WTC11 (cell line): ENCODE results near the gene KDM1A. TPM values are rescaled to one million over a fixed set of nuclear protein-coding genes. Genes with fewer than 3 reads are reported as not detected.

Experiments
- ATAC-seq: fragments of 200-7000 bp; cut with Tn5 transposase; 2 replicates; pipeline ENCODE4 v1.10.0; 2021; ENCODE audit warnings: mild to moderate bottlenecking, moderate library complexity
- CTCF ChIA-PET: fragments of 300-600 bp; sonication (Branson Sonifier 250); formaldehyde crosslinking; loops from one replicate; lab custom pipeline; 2021; ENCODE audit warnings: antibody characterized with exemption; lab: Charles Lee
- POLR2A ChIA-PET: fragments of 350-600 bp; sonication (Branson Sonifier 250); formaldehyde crosslinking; loops from one replicate; lab custom pipeline; 2021; ENCODE audit warnings: antibody characterized with exemption; lab: Charles Lee
- DNase-seq: peaks from one replicate; pipeline ENCODE4 v3.0.0; 2021; ENCODE audit warnings: low spot score
- H3K27ac Mint-ChIP-seq: 2 replicates; pipeline ENCODE4 v1.8.0; 2021; ENCODE audit warnings: mixed read lengths
- H3K27me3 Mint-ChIP-seq: 2 replicates; pipeline ENCODE4 v1.8.0; 2021; ENCODE audit warnings: low read depth, mild to moderate bottlenecking, moderate library complexity, mixed read lengths
- H3K36me3 Mint-ChIP-seq: 2 replicates; pipeline ENCODE4 v1.8.0; 2021; ENCODE audit warnings: mixed read lengths
- H3K4me1 Mint-ChIP-seq: 2 replicates; pipeline ENCODE4 v1.8.0; 2022; ENCODE audit warnings: mixed read lengths
- H3K4me3 Mint-ChIP-seq: 2 replicates; pipeline ENCODE4 v1.8.0; 2021; ENCODE audit warnings: mild to moderate bottlenecking, moderate library complexity, mixed read lengths
- H3K9me3 Mint-ChIP-seq: 2 replicates; pipeline ENCODE4 v1.8.0; 2021; ENCODE audit warnings: mixed read lengths
- ARID4B ChIP-seq: sonication (generic); formaldehyde crosslinking; IDR thresholded peaks from 2 replicates; pipeline ENCODE4 v1.8.0; 2023; ENCODE audit warnings: missing genetic modification reagents, mild to moderate bottlenecking, borderline replicate concordance
- ATF6 ChIP-seq: sonication (generic); formaldehyde crosslinking; IDR thresholded peaks from 2 replicates; pipeline ENCODE4 v1.8.1; 2023; ENCODE audit warnings: mild to moderate bottlenecking, missing genetic modification reagents
- E2F4 ChIP-seq: sonication (generic); formaldehyde crosslinking; IDR thresholded peaks from 2 replicates; pipeline ENCODE4 v1.8.1; 2022; ENCODE audit warnings: low read depth, mild to moderate bottlenecking, moderate library complexity, missing genetic modification reagents, borderline replicate concordance
- EMX1 ChIP-seq: fragments of 250-450 bp; sonication (Bioruptor Pico); IDR thresholded peaks from 2 replicates; pipeline ENCODE4 v1.8.0; 2021; ENCODE audit warnings: mild to moderate bottlenecking
- HMGA2 ChIP-seq: fragments of 250-450 bp; sonication (Bioruptor Pico); IDR thresholded peaks from 2 replicates; pipeline ENCODE4 v1.4.0; 2021; ENCODE audit warnings: mild to moderate bottlenecking, moderate library complexity
- JAZF1 ChIP-seq: fragments of 250-450 bp; sonication (Bioruptor Pico); IDR thresholded peaks from 2 replicates; pipeline ENCODE4 v1.9.0; 2021; ENCODE audit warnings: moderate library complexity, mild to moderate bottlenecking, inconsistent platforms
- RELA ChIP-seq: sonication (generic); formaldehyde crosslinking; IDR thresholded peaks from 2 replicates; pipeline ENCODE4 v1.8.1; 2022; ENCODE audit warnings: missing genetic modification reagents, mild to moderate bottlenecking, borderline replicate concordance
- TEAD1 ChIP-seq: sonication (generic); formaldehyde crosslinking; IDR thresholded peaks from 2 replicates; pipeline ENCODE4 v1.8.0; 2022; ENCODE audit warnings: mild to moderate bottlenecking, missing genetic modification reagents
- ZMAT4 ChIP-seq: fragments of 250-450 bp; sonication (Bioruptor Pico); IDR thresholded peaks from 2 replicates; pipeline ENCODE4 v1.9.0; 2021; ENCODE audit warnings: mild to moderate bottlenecking
- ZNF425 ChIP-seq: fragments of 250-450 bp; sonication (Bioruptor Pico); conservative IDR thresholded peaks from 2 replicates; pipeline ENCODE4 v1.9.0; 2021; ENCODE audit warnings: mild to moderate bottlenecking
- total RNA-seq: library from RNA; stranded (reverse); gene quantifications from 3 replicates; pipeline ENCODE4 v1.2.3, GENCODE V29; 2021

KDM1A gene
- total RNA-seq, 1 experiment from 2014 or later, result 226 TPM

GRCh38 chr1:23023174-23023845 is 4.0 kb downstream of the KDM1A start:
- DNase-seq, result no peak
- no peak for ATAC-seq
- no peak overlapping the region for H3K27ac Mint-ChIP-seq
- peaks cover 35% of the 10 kb centered on the region for H3K36me3 Mint-ChIP-seq
- no peak overlapping the region; the same call in 1 of the 2 replicates for H3K4me3 Mint-ChIP-seq
- no peaks in the 10 kb centered on the region for H3K27me3 Mint-ChIP-seq
- peaks cover 42% of the 10 kb centered on the region for H3K4me1 Mint-ChIP-seq
- peaks cover 22% of the 10 kb centered on the region for H3K9me3 Mint-ChIP-seq
- ChIA-PET CTCF (interaction anchor here (1.5 to 1.6 kb wide), 2 partner anchors 25 to 161 kb away, joined by 3 to 6 read pairs; no protein-coding TSS in a partner anchor), POLR2A (no interaction called here)
- TF ChIP-seq ATF6 (CRISPR knock-in tag) (no peak), TEAD1 (CRISPR knock-in tag) (no peak), ZNF425 (CRISPR knock-in tag) (no peak), HMGA2 (no peak), EMX1 (CRISPR knock-in tag) (no peak)

GRCh38 chr1:23026568-23026967 is 7.3 kb downstream of the KDM1A start:
- H3K27me3 Mint-ChIP-seq, result no peaks in the 10 kb centered on the region
- POLR2A ChIA-PET, result interaction anchor here (0.6 kb wide), 1 partner anchor 996 kb away, joined by 5 read pairs; no protein-coding TSS in a partner anchor

More at GRCh38 chr1:23026568-23026967, 7.3 kb downstream of the KDM1A start:
- CTCF ChIA-PET, result interaction anchor here (0.9 kb wide), 1 partner anchor 62 kb away, joined by 3 read pairs; no protein-coding TSS in a partner anchor
- TF ChIP-seq E2F4 (CRISPR knock-in tag) (no peak), ARID4B (CRISPR knock-in tag) (no peak), JAZF1 (CRISPR knock-in tag) (no peak), ATF6 (CRISPR knock-in tag) (no peak), RELA (CRISPR knock-in tag) (no peak), ZMAT4 (CRISPR knock-in tag) (no peak)
- TF ChIP-seq, all 79 proteins: peak for 0
- Mint-ChIP-seq H3K27ac (no peak overlapping the region; the same call in 1 of the 2 replicates), H3K36me3 (peaks cover 27% of the 10 kb centered on the region), H3K4me3 (no peak overlapping the region), H3K4me1 (peaks cover 51% of the 10 kb centered on the region), H3K9me3 (peaks cover 22% of the 10 kb centered on the region)
- DNase-seq (no peak), ATAC-seq (no peak)
